AG04450 (cell line): ENCODE measurements around the gene RAB3GAP1. TPM values are rescaled to one million over a fixed set of nuclear protein-coding genes. Genes with fewer than 3 reads are reported as not detected.

Experiments used
- CTCF ChIA-PET: fragments of 300-600, 350-600 bp; formaldehyde crosslinking; extraction: SDS; loops from one replicate; lab custom pipeline; 2022; ENCODE audit warnings: antibody characterized with exemption, inconsistent platforms; lab: Charles Lee
- POLR2A ChIA-PET: fragments of 350-600 bp; formaldehyde crosslinking; extraction: SDS; loops from one replicate; lab custom pipeline; 2021; ENCODE audit warnings: antibody characterized with exemption, inconsistent platforms; lab: Yijun Ruan, JAX
- DNase-seq: peaks from one replicate; pipeline ENCODE4 v3.0.0-alpha.2; 2011; ENCODE audit warnings: low read depth, low spot score
- H3K27ac ChIP-seq: one replicate; pipeline ENCODE4 v1.5.1; 2012; ENCODE audit warnings: low read depth, low read length, control low read depth
- H3K27me3 ChIP-seq: one replicate; pipeline ENCODE4 v1.6.0; 2012; ENCODE audit warnings: low read length; ENCODE audit not compliant: control insufficient read depth, insufficient read depth
- H3K4me3 ChIP-seq: 2 replicates; pipeline ENCODE4 v1.5.1; 2011; ENCODE audit warnings: mild to moderate bottlenecking, low read depth, low read length, control low read depth
- H3K9me3 ChIP-seq: 2 replicates; pipeline ENCODE4 v1.5.1; 2012; ENCODE audit warnings: low read length; ENCODE audit not compliant: control insufficient read depth, insufficient read depth
- polyA plus RNA-seq: library from polyadenylated mRNA; depleted of rRNA; stranded (reverse); fragments of >200 nt; gene quantifications from 2 replicates; pipeline ENCODE4 v1.2.3, GENCODE V29; 2011
- TF ChIP-seq, protein P1 (sequence below): IDR thresholded peaks from 2 replicates; pipeline ENCODE4 v1.5.1; 2011; ENCODE audit warnings: low read depth, low read length, control low read depth, inconsistent platforms

RAB3GAP1 gene
- polyA plus RNA-seq, 1 experiment, result 47.5 TPM

DNA sequence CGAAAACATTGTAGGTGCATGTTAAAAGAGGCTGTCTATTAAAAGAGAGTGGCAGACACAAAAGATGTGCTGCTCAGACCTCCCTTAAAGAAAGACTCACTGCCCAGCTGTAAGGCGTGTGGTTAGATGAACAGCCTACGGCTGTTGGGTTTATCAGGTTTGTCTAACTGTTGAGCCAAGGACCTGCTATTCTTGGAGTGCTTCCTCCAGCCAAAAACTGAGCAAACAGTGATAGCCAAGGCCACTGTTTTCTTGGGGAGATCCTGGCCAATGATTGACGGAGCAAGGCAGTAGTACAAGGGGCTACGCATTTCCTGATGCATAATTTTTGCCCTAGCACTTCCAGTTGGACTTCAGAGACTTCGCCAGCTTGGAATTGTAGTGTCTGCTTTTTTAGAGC lies 1.4 kb upstream of the RAB3GAP1 start:
- Histone ChIP-seq H3K9me3 (no peaks in the 10 kb centered on the region; the same call in 1 of the 2 replicates), H3K4me3 (no peak overlapping the region), H3K27me3 (peaks cover 4% of the 10 kb centered on the region), H3K27ac (no peak overlapping the region)
- DNase-seq, result no peak
- POLR2A ChIA-PET, result no interaction called here
- TF ChIP-seq, protein P1, sequence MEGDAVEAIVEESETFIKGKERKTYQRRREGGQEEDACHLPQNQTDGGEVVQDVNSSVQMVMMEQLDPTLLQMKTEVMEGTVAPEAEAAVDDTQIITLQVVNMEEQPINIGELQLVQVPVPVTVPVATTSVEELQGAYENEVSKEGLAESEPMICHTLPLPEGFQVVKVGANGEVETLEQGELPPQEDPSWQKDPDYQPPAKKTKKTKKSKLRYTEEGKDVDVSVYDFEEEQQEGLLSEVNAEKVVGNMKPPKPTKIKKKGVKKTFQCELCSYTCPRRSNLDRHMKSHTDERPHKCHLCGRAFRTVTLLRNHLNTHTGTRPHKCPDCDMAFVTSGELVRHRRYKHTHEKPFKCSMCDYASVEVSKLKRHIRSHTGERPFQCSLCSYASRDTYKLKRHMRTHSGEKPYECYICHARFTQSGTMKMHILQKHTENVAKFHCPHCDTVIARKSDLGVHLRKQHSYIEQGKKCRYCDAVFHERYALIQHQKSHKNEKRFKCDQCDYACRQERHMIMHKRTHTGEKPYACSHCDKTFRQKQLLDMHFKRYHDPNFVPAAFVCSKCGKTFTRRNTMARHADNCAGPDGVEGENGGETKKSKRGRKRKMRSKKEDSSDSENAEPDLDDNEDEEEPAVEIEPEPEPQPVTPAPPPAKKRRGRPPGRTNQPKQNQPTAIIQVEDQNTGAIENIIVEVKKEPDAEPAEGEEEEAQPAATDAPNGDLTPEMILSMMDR, result no peak
- CTCF ChIA-PET, result no interaction called here

DNA sequence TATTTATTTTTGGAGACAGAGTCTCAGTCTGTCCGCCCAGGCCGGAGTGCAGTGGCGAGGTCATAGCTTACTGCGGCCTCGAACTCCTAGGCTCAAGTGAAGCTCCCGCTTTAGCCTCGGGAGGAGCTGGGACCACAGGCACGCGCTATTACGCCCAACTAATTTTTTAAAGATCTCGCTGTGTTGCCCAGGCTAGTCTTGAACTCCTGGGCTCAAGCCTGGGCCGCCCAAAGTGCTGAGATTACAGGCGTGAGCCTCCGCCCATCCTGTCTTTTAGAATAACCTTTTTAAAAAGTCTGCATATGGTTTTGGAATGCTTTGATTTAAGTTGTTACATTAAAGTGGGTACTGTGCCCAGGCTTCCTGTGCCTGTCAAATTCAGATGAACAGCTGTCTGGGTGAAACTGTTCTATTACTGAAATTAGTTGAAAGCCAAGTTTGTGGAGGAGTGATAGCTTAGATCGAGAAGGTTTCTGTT lies 944 bp downstream of the RAB3GAP1 start:
- H3K9me3 ChIP-seq, result no peaks in the 10 kb centered on the region; the same call in 1 of the 2 replicates
- DNase-seq, result no peak
- H3K4me3 ChIP-seq, result peak overlapping the region; percentile 99
- H3K27me3 ChIP-seq, result no peaks in the 10 kb centered on the region
- no peak overlapping the region for H3K27ac ChIP-seq
- ChIA-PET CTCF (interaction anchor here (1.2 to 1.3 kb wide), 2 partner anchors 49 to 95 kb away, joined by 4 to 5 read pairs; no protein-coding TSS in a partner anchor), POLR2A (interaction anchor here (1.0 kb wide), 1 partner anchor 11 kb away, joined by 3 read pairs; no protein-coding TSS in a partner anchor)
- TF ChIP-seq, protein P1, result no peak

DNA sequence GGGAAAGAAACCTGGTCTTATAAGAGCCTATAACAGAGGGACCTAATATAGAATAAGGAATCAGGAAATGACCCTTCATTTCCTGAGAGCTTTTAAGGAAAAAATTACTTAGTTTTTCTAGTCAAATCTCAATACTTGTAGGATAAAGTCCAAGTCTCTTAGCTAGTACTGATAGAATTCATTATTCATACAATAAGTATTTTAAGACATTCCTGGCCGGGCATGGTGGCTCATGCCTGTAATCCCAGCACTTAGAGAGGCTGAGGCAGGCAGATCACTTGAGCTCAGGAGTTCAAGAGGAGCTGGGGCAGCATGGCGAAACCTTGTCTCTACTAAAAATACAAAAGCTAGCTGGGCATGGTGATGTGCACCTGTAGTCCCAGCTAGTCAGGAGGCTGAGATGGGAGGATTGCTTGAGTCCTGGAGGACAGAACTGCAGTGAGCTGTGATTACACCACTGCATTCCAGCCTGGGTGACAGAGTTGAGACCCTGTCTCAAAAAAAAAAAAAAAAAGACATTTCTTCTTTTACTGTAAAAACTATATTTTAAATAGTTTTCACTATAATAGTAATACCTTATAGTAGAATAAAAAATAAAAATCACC lies 3.2 kb downstream of the RAB3GAP1 start:
- Histone ChIP-seq H3K27ac (peak overlapping the region; percentile 55), H3K9me3 (no peaks in the 10 kb centered on the region; the same call in 1 of the 2 replicates), H3K27me3 (no peaks in the 10 kb centered on the region), H3K4me3 (no peak overlapping the region)
- ChIA-PET CTCF (interaction anchor here (1.1 to 1.2 kb wide), 2 partner anchors 10 to 51 kb away, joined by 3 to 5 read pairs; no protein-coding TSS in a partner anchor), POLR2A (interaction anchor here (1.2 kb wide), 1 partner anchor 12 kb away, joined by 3 read pairs; no protein-coding TSS in a partner anchor)
- DNase-seq, result peak; percentile 24
- TF ChIP-seq, protein P1, result no peak

DNA sequence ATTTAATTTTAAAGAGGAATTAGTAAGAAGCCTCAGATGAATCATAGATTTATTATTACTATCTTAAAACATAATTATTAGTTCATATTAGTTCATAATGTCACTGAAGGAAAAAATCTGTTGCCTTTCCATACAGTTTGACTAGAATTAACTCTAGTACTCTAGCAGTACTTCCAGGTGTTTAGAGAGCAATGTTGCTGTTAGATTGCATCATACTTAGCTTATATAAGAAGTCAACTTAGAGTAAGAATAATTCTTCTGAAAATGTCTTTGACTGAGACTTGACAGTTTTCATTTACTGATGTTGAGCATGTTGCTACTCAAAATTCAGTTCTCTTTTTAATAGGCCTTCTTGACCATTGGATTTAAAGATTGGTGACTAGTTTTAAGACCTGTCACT lies 4.7 kb downstream of the RAB3GAP1 start:
- no peak overlapping the region for H3K27ac ChIP-seq
- no peak overlapping the region for H3K4me3 ChIP-seq
- no peak for DNase-seq
- TF ChIP-seq, protein P1, result no peak
- ChIA-PET POLR2A (no interaction called here), CTCF (no interaction called here)
- H3K27me3 ChIP-seq, result no peaks in the 10 kb centered on the region
- H3K9me3 ChIP-seq, result no peaks in the 10 kb centered on the region; the same call in 1 of the 2 replicates

DNA sequence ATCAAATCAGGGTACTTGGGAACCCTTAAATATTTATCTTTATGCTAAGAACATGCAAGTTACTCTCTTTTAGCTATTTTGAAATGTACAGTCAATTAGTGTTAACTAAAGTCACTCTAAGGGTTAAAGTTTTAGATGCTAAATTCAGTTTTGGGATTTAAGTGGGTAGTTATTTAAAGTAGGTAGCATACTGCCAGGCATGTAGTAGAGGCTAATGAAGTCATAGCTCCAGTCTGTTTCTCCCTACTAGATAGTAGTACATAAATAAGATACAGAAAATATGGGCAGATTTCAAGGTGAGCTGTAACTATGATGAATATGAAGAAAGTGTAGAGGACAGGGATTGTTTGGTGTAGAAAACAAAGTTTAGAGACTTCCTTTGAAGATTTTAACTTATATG lies 7.5 kb downstream of the RAB3GAP1 start:
- ChIA-PET POLR2A (no interaction called here), CTCF (interaction anchor here (1.4 kb wide), 1 partner anchor 8 kb away, joined by 5 read pairs; no protein-coding TSS in a partner anchor)
- no peak for DNase-seq
- Histone ChIP-seq H3K27me3 (no peaks in the 10 kb centered on the region), H3K9me3 (no peaks in the 10 kb centered on the region; the same call in 1 of the 2 replicates), H3K27ac (no peak overlapping the region), H3K4me3 (no peak overlapping the region)
- TF ChIP-seq, protein P1, result no peak
